Measurements from ENCODE around the gene BLOC1S6.

BLOC1S6 gene

DNA sequence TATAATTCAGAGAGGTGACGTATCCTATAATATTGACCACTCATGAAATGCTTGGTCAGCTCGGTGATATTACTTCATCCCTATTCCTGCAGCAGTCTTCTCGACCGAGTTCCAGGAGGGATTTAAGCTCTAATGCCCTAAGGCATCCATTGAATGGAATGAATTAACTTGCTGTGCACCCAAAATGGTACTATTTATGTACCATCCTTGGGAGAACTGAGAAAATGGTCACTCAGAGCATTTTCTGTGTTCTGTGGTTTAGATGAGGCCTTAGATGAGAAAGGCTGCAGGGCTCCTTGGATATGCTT lies 638 bp downstream of the BLOC1S6 start:
- DNase-seq (ENCODE audit: low read depth in 1 of 2, low spot score in 1 of 2) = no peak

DNA sequence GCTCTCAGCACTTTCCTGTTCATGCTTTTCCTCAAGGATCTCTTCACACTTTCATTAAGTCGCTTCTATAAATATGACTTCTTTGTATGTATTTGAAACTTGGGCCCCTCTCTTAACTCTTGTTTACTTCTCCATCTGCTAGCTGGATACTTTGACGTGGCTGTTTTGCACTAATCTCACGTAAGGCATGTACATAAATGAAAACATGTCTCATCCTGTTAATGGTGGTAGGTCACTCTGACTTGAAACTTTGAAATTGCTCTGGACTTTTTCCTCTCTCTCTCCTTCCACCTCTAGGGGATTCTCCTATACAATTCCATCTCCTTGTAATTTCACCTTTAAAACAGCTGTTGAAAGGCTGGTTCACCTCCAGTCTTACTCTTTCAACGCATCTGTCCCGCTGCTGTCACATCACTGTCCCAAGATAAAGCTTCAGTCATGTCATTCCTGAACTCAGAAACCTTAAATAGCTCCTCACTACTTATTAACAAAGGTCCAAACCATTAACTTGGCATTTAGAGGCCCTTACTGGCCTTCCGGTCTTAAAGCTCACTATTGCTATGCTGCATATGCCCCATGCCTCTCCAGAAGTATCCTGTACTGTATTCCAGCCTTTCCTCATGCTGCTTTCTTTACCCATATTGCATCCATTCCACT lies 1.2 kb downstream of the BLOC1S6 start:
- no peak for DNase-seq (ENCODE audit: low read depth in 1 of 2, low spot score in 1 of 2)

GRCh38 chr15:45589256-45589655 lies 2.1 kb downstream of the BLOC1S6 start:
- no peak for DNase-seq (ENCODE audit: low read depth in 1 of 2, low spot score in 1 of 2)

DNA sequence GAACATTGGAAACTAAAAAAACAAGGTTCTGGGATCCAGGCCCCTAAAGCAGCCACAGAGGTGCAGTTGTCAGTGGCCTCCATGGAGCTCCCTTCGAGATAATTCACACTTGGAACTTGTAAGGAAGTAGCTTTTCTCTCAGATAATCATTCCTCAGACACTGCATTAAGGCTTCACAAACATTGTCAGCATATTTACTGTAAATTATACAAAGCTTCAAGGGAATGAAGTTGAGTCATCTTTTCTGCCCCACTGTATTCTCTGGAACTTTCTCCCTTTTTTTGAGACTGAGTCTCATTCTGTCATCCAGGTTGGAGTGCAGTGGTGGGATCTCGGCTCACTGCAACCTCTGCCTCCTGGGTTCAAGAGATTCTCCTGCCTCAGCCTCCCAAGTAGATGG lies 7.1 kb downstream of the BLOC1S6 start:
- no peak for DNase-seq (ENCODE audit: low read depth in 1 of 2, low spot score in 1 of 2)

GRCh38 chr15:45594835-45595530 lies 7.8 kb downstream of the BLOC1S6 start:
- no peak for DNase-seq (ENCODE audit: low read depth in 1 of 2, low spot score in 1 of 2)

DNA sequence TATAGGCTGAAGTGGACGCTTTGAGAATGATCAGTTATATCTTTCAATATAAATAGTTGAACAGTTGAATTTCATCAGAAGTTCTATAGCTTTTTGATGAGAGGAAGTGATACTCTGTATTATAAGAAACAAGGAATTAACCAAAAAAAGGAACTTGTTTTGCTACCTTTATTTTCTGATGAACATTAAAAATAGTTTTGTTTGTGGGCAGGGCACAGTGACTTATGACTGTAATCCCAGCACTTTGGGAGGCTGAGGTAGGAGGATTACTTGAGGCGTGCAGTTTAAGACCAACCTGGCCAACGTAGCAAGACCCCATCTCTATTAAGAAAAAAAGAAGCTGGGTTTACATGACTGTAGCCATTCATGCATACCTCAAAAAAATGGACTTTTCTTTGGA lies 16.7 kb downstream of the BLOC1S6 start:
- no peak for DNase-seq (ENCODE audit: low read depth in 1 of 2, low spot score in 1 of 2)

DNA sequence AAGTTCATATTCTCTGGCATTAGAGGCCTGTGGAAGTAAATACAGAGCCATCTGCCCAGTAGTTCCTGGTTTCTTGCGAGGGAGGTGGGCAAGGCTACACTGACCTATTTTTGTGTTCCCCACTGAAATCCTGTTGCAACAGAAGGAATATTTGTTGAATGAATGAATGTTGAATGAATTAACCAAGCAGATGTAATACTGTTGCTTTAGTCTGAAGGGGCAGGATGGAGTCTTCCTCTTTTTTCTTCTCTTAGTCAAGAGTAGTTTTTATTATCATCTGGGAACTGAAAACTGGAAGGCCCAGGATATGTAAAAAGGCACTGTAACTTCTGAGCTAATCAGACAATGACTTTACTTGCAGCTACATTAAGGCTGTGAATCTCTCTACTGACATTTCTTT lies 17.1 kb downstream of the BLOC1S6 start:
- DNase-seq (ENCODE audit: low read depth in 1 of 2, low spot score in 1 of 2) = no peak

GRCh38 chr15:45606413-45606812 lies 19.2 kb downstream of the BLOC1S6 start:
- no peak for DNase-seq (ENCODE audit: low read depth in 1 of 2, low spot score in 1 of 2)

GRCh38 chr15:45606841-45607240 lies 19.7 kb downstream of the BLOC1S6 start:
- DNase-seq (ENCODE audit: low read depth in 1 of 2, low spot score in 1 of 2) = no peak

GRCh38 chr15:45611305-45611704 lies 24.1 kb downstream of the BLOC1S6 start:
- DNase-seq (ENCODE audit: low read depth in 1 of 2, low spot score in 1 of 2) = no peak

DNA sequence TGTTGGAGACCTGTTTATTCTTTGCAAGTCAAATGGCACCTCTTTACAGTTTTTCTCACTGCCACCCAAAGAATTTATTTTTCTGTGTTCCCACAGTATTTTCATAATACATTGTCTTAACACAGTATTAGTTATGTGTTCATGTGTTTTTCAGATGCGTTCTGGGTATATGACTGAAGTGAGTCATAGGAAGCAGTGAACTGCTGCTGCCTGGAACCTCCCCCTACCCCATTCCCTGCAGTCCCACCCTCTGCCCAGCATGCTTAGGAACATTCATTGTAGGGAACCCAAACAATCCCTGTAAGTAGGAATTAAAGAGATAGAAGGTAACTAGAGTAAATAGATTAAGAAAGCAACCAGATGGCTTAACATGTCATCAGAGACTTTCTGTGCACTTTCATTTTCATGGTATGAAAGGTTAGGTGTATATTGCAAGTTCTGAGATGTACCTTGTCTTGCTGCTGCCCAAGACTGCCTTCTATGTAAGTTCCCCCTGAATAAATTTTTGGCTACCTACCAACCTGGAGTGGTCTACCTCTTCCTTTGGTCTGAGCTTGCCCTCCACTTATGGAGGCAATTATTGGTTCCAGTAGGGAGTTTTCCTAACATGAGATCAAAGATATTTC lies 25.7 kb downstream of the BLOC1S6 start:
- DNase-seq (ENCODE audit: low read depth in 1 of 2, low spot score in 1 of 2) = no peak

GRCh38 chr15:45616901-45617323 lies 29.7 kb downstream of the BLOC1S6 start:
- no peak for DNase-seq (ENCODE audit: low read depth in 1 of 2, low spot score in 1 of 2)

GRCh38 chr15:45618813-45619212 lies 31.6 kb downstream of the BLOC1S6 start:
- DNase-seq (ENCODE audit: low read depth in 1 of 2, low spot score in 1 of 2) = no peak

GRCh38 chr15:45628136-45628535 lies 41.0 kb downstream of the BLOC1S6 start:
- DNase-seq (ENCODE audit: low read depth in 1 of 2, low spot score in 1 of 2) = no peak

GRCh38 chr15:45630917-45631691 lies 43.9 kb downstream of the BLOC1S6 start:
- no peak for DNase-seq (ENCODE audit: low read depth in 1 of 2, low spot score in 1 of 2)

- DNase-seq (ENCODE audit: low read depth in 1 of 2, low spot score in 1 of 2) = no peak
Measured at GRCh38 chr15:45631776-45632175, 44.6 kb downstream of the BLOC1S6 start.

GRCh38 chr15:45634432-45635190 lies 47.4 kb downstream of the BLOC1S6 start, which contains the start of gene SQOR:
Gene SQOR, plus strand, starts transcription at chr15:45635029. Its CDS starts 23,895 bp downstream, at chr15:45658924.
- DNase-seq (ENCODE audit: low read depth in 1 of 2, low spot score in 1 of 2) = peak; percentile 38 to 41

GRCh38 chr15:45635191-45635638 lies 48.0 kb downstream of the BLOC1S6 start:
- DNase-seq (ENCODE audit: low read depth in 1 of 2, low spot score in 1 of 2) = peak; percentile 47 to 48

GRCh38 chr15:45635763-45636292 lies 48.6 kb downstream of the BLOC1S6 start:
- DNase-seq (ENCODE audit: low read depth in 1 of 2, low spot score in 1 of 2) = no peak

DNA sequence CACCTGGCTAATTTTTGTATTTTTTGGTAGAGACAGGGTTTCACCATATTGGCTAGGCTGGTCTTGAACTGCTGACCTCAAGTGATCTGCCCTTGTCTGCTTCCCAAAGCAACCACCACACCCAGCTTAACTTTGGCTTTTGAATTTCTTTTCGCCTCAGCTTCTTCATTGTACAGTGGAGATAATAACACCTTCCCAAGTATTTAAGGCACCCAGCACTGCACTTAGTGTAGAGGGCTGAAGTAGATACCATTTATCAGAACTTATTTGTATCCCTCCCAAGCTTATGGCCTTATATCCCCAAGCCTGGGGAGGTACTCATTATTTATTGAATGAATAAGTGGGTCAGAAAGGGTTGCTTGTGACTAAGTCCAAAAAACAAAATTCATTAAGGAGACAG lies 50.0 kb downstream of the BLOC1S6 start:
- DNase-seq (ENCODE audit: low read depth in 1 of 2, low spot score in 1 of 2) = no peak
